Heart left ventricle (tissue), 16 donors: ENCODE data around the gene COL27A1. TPM values are rescaled to one million over a fixed set of nuclear protein-coding genes. Genes with fewer than 3 reads are reported as not detected.
"Not testable (repeated sequence)": the region's sequence is repeated elsewhere in the genome, so short reads cannot be mapped to it uniquely, and the experiment has no call there.

Experiments used
- ATAC-seq, 4 donors: fragments of 200-7000 bp; cut with Tn5 transposase; one replicate each; pipeline ENCODE4 v1.9.1; 2020 to 2022; ENCODE audit warnings: moderate library complexity in 4 of 4, mild to moderate bottlenecking in 3 of 4, moderate number of reproducible peaks in 1 of 4
- DNase-seq, 5 donors: peaks; one replicate each; pipeline ENCODE4 v3.0.0-alpha.2; 2020
- H3K27ac ChIP-seq, 12 donors: fragments of 200-600 bp; sonication (generic) in 4 of 12; one replicate each; pipeline versions ENCODE4 v1.5.0 to v1.8.0; 2016 to 2022; ENCODE audit warnings: mild to moderate bottlenecking in 2 of 12
- H3K27me3 ChIP-seq, 9 donors: fragments of 200-600 bp; sonication (generic) in 2 of 9; one replicate each; pipeline versions ENCODE4 v1.5.1 to v1.8.0; 2016 to 2022; ENCODE audit warnings: mild to moderate bottlenecking in 3 of 9
- H3K36me3 ChIP-seq, 9 donors: fragments of 200-600 bp; sonication (generic) in 2 of 9; one replicate each; pipeline versions ENCODE4 v1.5.0 to v1.8.0; 2018 to 2022; ENCODE audit warnings: mild to moderate bottlenecking in 2 of 9
- H3K4me1 ChIP-seq, 12 donors: fragments of 200-600 bp; sonication (generic) in 4 of 12; one replicate each; pipeline versions ENCODE4 v1.5.0 to v1.8.0; 2016 to 2022; ENCODE audit warnings: mild to moderate bottlenecking in 3 of 12
- H3K4me3 ChIP-seq, 12 donors: fragments of 200-600 bp; sonication (generic) in 4 of 12; one replicate each; pipeline versions ENCODE4 v1.5.0 to v1.8.0; 2017 to 2022; ENCODE audit warnings: mild to moderate bottlenecking in 9 of 12, moderate library complexity in 4 of 12
- H3K9me3 ChIP-seq, 12 donors: fragments of 200-600 bp; sonication (generic) in 4 of 12; one replicate each; pipeline versions ENCODE4 v1.5.0 to v1.8.0; 2016 to 2022; ENCODE audit warnings: mild to moderate bottlenecking in 1 of 12
- CTCF ChIP-seq, 12 donors: fragments of 200-600 bp; sonication (generic) in 4 of 12; IDR thresholded peaks; one replicate each; pipeline versions ENCODE4 v1.5.0 to v1.8.0; 2018 to 2022; ENCODE audit warnings: antibody characterized with exemption in 12 of 12, mild to moderate bottlenecking in 5 of 12
- POLR2A ChIP-seq, 2 donors: fragments of 450-650 bp; IDR thresholded peaks; one replicate each; pipeline ENCODE4 v1.6.1; 2017; ENCODE audit warnings: antibody characterized with exemption in 2 of 2, mild to moderate bottlenecking in 2 of 2, moderate library complexity in 2 of 2
- WGBS, 4 donors: extraction: QIAGEN DNeasy Blood & Tissue Kit in 2 of 4; methylation state at CpG; one replicate each; pipeline versions ENCODE4 v1.1.5 to v1.1.7; 2013 to 2018; 5-methylcytosine and 5-hydroxymethylcytosine counted together
- intact Hi-C, 10 donors: fragments of 100-400 bp; cut with DNase I; formaldehyde crosslinking; loops; one replicate each; pipeline versions ENCODE4 v1.11.1 to v1.14.2; 2022
- polyA plus RNA-seq, 2 donors: library from polyadenylated mRNA; stranded (reverse); fragments of 200-250 nt; gene quantifications; one replicate each; pipeline ENCODE4 v1.2.3, GENCODE V29; 2013
- total RNA-seq, 9 donors: library from RNA; depleted of rRNA in 2 of 9; stranded (reverse); fragments of >200 nt in 2 of 9; fragmentation: NEBNext Ultra II Directional in 3 of 9; extraction: Animal tissue kit (Norgen Biotek cat#: 25700) in 3 of 9; gene quantifications; one replicate each; pipeline versions ENCODE4 v1.1.0 to v1.2.4, GENCODE V29; 2016 to 2023
- donor health status: ischemic (EF 13 %, LVEDD 7.1; RV severe dilation, severe dysfunction).
- donor health status: healthy with polysubstance abuse.
- donor health status: DM: no; HTN: yes; CAD: no.
- donor health status: DM: no; HTN: no; CAD: no.
- donor health status: ischemic (EF 25% LVEDD 6.9; RV normal size, moderate dysfunction).
- donor health status: ischemic (EF 25% LVEDD 5.7; RV mildly dilated, moderate dysfunction).
- donor health status: healthy.
- donor health status: DM: yes; HTN: yes; CAD: no.
- donor health status: ischemic (EF 35%, LVEDD 5.7; RV mildly dilated, moderate dysfunction).
- donor health status: nonischemic (EF 11% LVEDD 7.7; RV severe dilation, severe dysfunction).
- donor health status: DM: yes; HTN: yes; CAD: no.
- donor health status: PGD.
- donor health status: ischemic (EF 29% LVEDD 5.4; RV normal size, mild dysfunction).
- donor health status: nonischemic (EF 23%, LVEDD 6.1; RV moderate dilation, normal function).

Gene COL27A1
- total and polyA plus RNA-seq, 11 donors = 2.3 to 14.2 (median 5.2) TPM

GRCh38 chr9:114327749-114328148 lies 172.4 kb downstream of the COL27A1 start:
- Histone ChIP-seq H3K9me3 (no peaks in the 10 kb centered on the region), H3K36me3 (no peaks in the 10 kb centered on the region), H3K4me3 (no peak overlapping the region), H3K27ac (no peak overlapping the region), H3K27me3 (peaks cover 0 to 6% (median 0%) of the 10 kb centered on the region in 9 donors), H3K4me1 (no peaks in the 10 kb centered on the region)
- no peak for TF ChIP-seq CTCF (IDR thresholded peaks at IDR 0.05)
- TF ChIP-seq POLR2A (IDR thresholded peaks at IDR 0.05) = no peak
- DNase-seq = no peak
- 88 to 94% (median 91%) methylated on average over 4 to 8 of the region's 8 CpGs for WGBS, 4 donors
- intact Hi-C loops = no loop called here
- no peak for ATAC-seq

- WGBS, 4 donors = 84 to 90% (median 87%) methylated on average over 10 of the region's 10 CpGs
- intact Hi-C loops, H3K36me3 ChIP-seq: not testable (repeated sequence)
Measured at GRCh38 chr9:114328357-114328820, 173.1 kb downstream of the COL27A1 start.

GRCh38 chr9:114328937-114329624 lies 173.7 kb downstream of the COL27A1 start:
- H3K27ac ChIP-seq, H3K27me3 ChIP-seq, H3K4me3 ChIP-seq, H3K9me3 ChIP-seq, H3K4me1 ChIP-seq, H3K36me3 ChIP-seq, DNase-seq, ATAC-seq, intact Hi-C loops: not testable (repeated sequence)
- 83 to 91% (median 85%) methylated on average over 10 to 11 of the region's 12 CpGs for WGBS, 4 donors

More at GRCh38 chr9:114328357-114328820, 173.1 kb downstream of the COL27A1 start:
- H3K9me3 ChIP-seq, ATAC-seq, H3K4me3 ChIP-seq, H3K4me1 ChIP-seq, DNase-seq, H3K27me3 ChIP-seq, H3K27ac ChIP-seq: not testable (repeated sequence)

- DNase-seq, H3K4me3 ChIP-seq, H3K27me3 ChIP-seq, intact Hi-C loops, H3K27ac ChIP-seq, H3K36me3 ChIP-seq, H3K9me3 ChIP-seq, H3K4me1 ChIP-seq: not testable (repeated sequence)
- peak in 2 of 4 donors; percentile 11 to 19 for ATAC-seq
- 88 to 100% (median 100%) methylated on average over 1 to 2 of the region's 10 CpGs; no CpG with 5 or more reads in 1 of the 4 donors for WGBS, 4 donors
Measured at GRCh38 chr9:114329625-114330022, 174.3 kb downstream of the COL27A1 start, which contains the start of gene ORM2. Gene ORM2, plus strand, starts transcription at chr9:114329869. Its CDS starts 36 bp downstream, at chr9:114329905.

GRCh38 chr9:114330636-114331035 lies 175.3 kb downstream of the COL27A1 start:
- Histone ChIP-seq H3K27me3 (peaks cover 0 to 6% (median 0%) of the 10 kb centered on the region in 9 donors), H3K4me3 (no peak overlapping the region), H3K9me3 (no peaks in the 10 kb centered on the region), H3K27ac (no peak overlapping the region), H3K4me1 (no peaks in the 10 kb centered on the region), H3K36me3 (peaks cover 0 to 4% (median 0%) of the 10 kb centered on the region in 9 donors)
- no peak for DNase-seq
- intact Hi-C loops = no loop called here
- no peak for ATAC-seq
- 63 to 75% (median 68%) methylated on average over 10 of the region's 10 CpGs for WGBS, 4 donors
- TF ChIP-seq POLR2A (IDR thresholded peaks at IDR 0.05) = no peak
- TF ChIP-seq CTCF (IDR thresholded peaks at IDR 0.05) = no peak

- H3K36me3 ChIP-seq = peaks cover 0 to 12% (median 0%) of the 10 kb centered on the region in 9 donors
- DNase-seq, H3K27me3 ChIP-seq, ATAC-seq, H3K4me3 ChIP-seq, H3K27ac ChIP-seq, H3K9me3 ChIP-seq, intact Hi-C loops, H3K4me1 ChIP-seq: not testable (repeated sequence)
- WGBS, 4 donors = 78 to 90% (median 81%) methylated on average over 13 to 15 of the region's 19 CpGs
Measured at GRCh38 chr9:114331229-114332195, 176.2 kb downstream of the COL27A1 start.

GRCh38 chr9:114332474-114333040 lies 177.2 kb downstream of the COL27A1 start:
- H3K9me3 ChIP-seq, H3K4me3 ChIP-seq, H3K27me3 ChIP-seq, DNase-seq, H3K4me1 ChIP-seq, intact Hi-C loops, ATAC-seq, H3K27ac ChIP-seq: not testable (repeated sequence)
- peaks cover 0 to 22% (median 10%) of the 10 kb centered on the region in 9 donors for H3K36me3 ChIP-seq
- 81 to 87% (median 84%) methylated on average over 3 to 4 of the region's 4 CpGs for WGBS, 4 donors

GRCh38 chr9:114333718-114334117 lies 178.4 kb downstream of the COL27A1 start:
- H3K27me3 ChIP-seq, H3K4me3 ChIP-seq, H3K9me3 ChIP-seq, intact Hi-C loops, DNase-seq, H3K4me1 ChIP-seq, H3K27ac ChIP-seq, ATAC-seq: not testable (repeated sequence)
- peaks cover 0 to 34% (median 21%) of the 10 kb centered on the region in 9 donors for H3K36me3 ChIP-seq
- WGBS, 4 donors = 61 to 93% (median 76%) methylated on average over 2 to 3 of the region's 4 CpGs
